HepG2 (cell line): Measurements from ENCODE around the gene GGTA1.
"Not testable (repeated sequence)": the region's sequence is repeated elsewhere in the genome, so short reads cannot be mapped to it uniquely, and the experiment has no call there.

ENCODE experiments used
- CTCF ChIP-seq: sonication (generic); formaldehyde crosslinking; IDR thresholded peaks from 2 replicates; pipeline ENCODE4 v1.5.0; 2020; ENCODE audit warnings: mild to moderate bottlenecking, missing genetic modification reagents, moderate library complexity
- DDIT3 ChIP-seq: sonication (generic); formaldehyde crosslinking; IDR thresholded peaks from 2 replicates; pipeline ENCODE4 v1.4.0; 2020; ENCODE audit warnings: mild to moderate bottlenecking, missing genetic modification reagents
- FLYWCH1 ChIP-seq: sonication (generic); formaldehyde crosslinking; IDR thresholded peaks from 2 replicates; pipeline ENCODE4 v1.8.1; 2023; ENCODE audit warnings: mild to moderate bottlenecking, missing genetic modification reagents
- HDAC2 ChIP-seq: sonication (generic); formaldehyde crosslinking; IDR thresholded peaks from 2 replicates; pipeline ENCODE4 v1.4.0; 2020; ENCODE audit warnings: missing genetic modification reagents
- KAT8 ChIP-seq: IDR thresholded peaks from 2 replicates; pipeline ENCODE4 v1.6.1; 2016; ENCODE audit warnings: missing genetic modification reagents, missing compliant biosample characterization
- PCBP1 ChIP-seq: fragments of 200-400 bp; formaldehyde crosslinking; IDR thresholded peaks from 2 replicates; pipeline ENCODE4 v1.6.1; 2017; ENCODE audit warnings: mild to moderate bottlenecking, low read depth, low read length, borderline replicate concordance
- POLR2A ChIP-seq, 2 experiments: IDR thresholded peaks; 2 replicates each; pipeline ENCODE4 v1.6.1; 2011; ENCODE audit warnings: low read depth in 2 of 2, low read length in 2 of 2, mild to moderate bottlenecking in 1 of 2, moderate library complexity in 1 of 2; ENCODE audit not compliant: insufficient read depth in 1 of 2

- TF ChIP-seq KAT8; PCBP1; CTCF (CRISPR knock-in tag); DDIT3 (CRISPR knock-in tag); POLR2A (IDR thresholded peaks at IDR 0.05; ENCODE audit: insufficient read depth in 1 of 2, low read depth in 2 of 2, low read length in 2 of 2); FLYWCH1 (CRISPR knock-in tag); HDAC2 (CRISPR knock-in tag): not testable (repeated sequence)
Measured at GRCh38 chr9:121458449-121458848, 41.2 kb downstream of the GGTA1 start.
